IPS-20b (cell line): Measurements from ENCODE around the gene CTSF.
"Not testable (repeated sequence)": the region's sequence is repeated elsewhere in the genome, so short reads cannot be mapped to it uniquely, and the experiment has no call there.

Source experiments
- H3K27ac ChIP-seq: one replicate; pipeline ENCODE4 v1.5.1; 2013; ENCODE audit warnings: low read length
- H3K27me3 ChIP-seq: 2 replicates; pipeline ENCODE4 v1.6.1; 2013; ENCODE audit warnings: mild to moderate bottlenecking, low read length, inconsistent platforms; ENCODE audit not compliant: insufficient read depth
- H3K36me3 ChIP-seq: 2 replicates; pipeline ENCODE4 v1.6.1; 2013; ENCODE audit warnings: low read depth, mild to moderate bottlenecking, inconsistent platforms, low read length, moderate library complexity; ENCODE audit not compliant: insufficient read depth
- H3K4me1 ChIP-seq: 2 replicates; pipeline ENCODE4 v1.6.1; 2013; ENCODE audit warnings: mild to moderate bottlenecking, control low read depth, inconsistent platforms, low read length, moderate library complexity; ENCODE audit not compliant: insufficient read depth
- H3K4me3 ChIP-seq: 2 replicates; pipeline ENCODE4 v1.5.1; 2013; ENCODE audit warnings: mild to moderate bottlenecking, low read length, inconsistent platforms
- H3K9ac ChIP-seq: 2 replicates; pipeline ENCODE4 v1.6.1; 2013; ENCODE audit warnings: low read depth, mild to moderate bottlenecking, inconsistent platforms, low read length, moderate library complexity
- H3K9me3 ChIP-seq: 2 replicates; pipeline ENCODE4 v1.6.1; 2013; ENCODE audit warnings: mild to moderate bottlenecking, low read depth, low read length, inconsistent platforms; ENCODE audit not compliant: insufficient read depth

CTSF gene

DNA sequence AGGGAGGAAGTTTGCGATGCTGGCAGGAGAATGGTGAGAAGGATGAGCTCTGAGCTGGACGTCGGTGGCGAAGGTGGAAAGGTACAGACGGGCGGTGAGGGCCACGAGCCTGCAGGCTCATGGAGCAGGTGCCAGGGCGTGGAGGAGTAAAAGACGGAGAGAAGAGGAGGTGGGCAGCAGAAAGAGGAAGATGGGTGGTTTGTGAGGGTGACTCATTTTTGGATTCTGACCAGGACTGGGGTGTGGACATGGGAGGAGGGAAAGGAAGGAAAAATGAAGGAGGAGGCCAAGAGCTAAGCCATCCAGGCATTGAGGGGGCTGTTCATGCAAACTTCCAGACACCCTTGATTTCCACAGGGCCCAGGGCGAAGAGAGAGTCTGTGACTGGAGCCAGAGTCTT, 26.0 kb downstream of the CTSF start:
- H3K9ac ChIP-seq = no peak overlapping the region

DNA sequence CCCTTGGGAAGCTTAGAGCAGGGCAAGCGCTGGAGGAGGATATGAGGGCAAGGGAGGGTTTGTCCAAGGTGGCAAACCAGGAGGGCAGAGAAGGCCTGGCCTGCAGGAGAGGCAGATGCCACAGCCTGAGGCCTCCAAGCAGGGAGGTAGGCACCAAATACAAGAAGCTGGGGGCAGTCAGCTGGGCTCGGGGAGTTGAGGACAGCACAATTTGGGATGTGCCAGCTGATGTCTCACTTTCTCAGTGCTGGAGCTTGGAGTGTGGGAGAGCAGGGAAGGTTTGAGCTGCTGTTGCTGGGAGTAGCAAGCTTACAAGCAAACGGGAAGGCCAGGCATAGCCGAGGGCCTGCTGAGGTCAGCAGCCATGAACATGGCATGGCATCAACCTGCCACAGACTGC, 26.5 kb downstream of the CTSF start:
- H3K4me3 ChIP-seq = no peak overlapping the region
- H3K36me3 ChIP-seq = no peaks in the 10 kb centered on the region
- no peak overlapping the region for H3K27ac ChIP-seq
- H3K4me1 ChIP-seq = peaks cover 11% of the 10 kb centered on the region
- H3K9ac ChIP-seq = no peak overlapping the region
- H3K27me3 ChIP-seq = no peaks in the 10 kb centered on the region
- H3K9me3 ChIP-seq = no peaks in the 10 kb centered on the region

More for the DNA sequence above, 26.0 kb downstream of the CTSF start:
- Histone ChIP-seq H3K27me3 (no peaks in the 10 kb centered on the region), H3K4me3 (no peak overlapping the region), H3K36me3 (no peaks in the 10 kb centered on the region), H3K27ac (no peak overlapping the region), H3K9me3 (no peaks in the 10 kb centered on the region), H3K4me1 (peaks cover 11% of the 10 kb centered on the region)

DNA sequence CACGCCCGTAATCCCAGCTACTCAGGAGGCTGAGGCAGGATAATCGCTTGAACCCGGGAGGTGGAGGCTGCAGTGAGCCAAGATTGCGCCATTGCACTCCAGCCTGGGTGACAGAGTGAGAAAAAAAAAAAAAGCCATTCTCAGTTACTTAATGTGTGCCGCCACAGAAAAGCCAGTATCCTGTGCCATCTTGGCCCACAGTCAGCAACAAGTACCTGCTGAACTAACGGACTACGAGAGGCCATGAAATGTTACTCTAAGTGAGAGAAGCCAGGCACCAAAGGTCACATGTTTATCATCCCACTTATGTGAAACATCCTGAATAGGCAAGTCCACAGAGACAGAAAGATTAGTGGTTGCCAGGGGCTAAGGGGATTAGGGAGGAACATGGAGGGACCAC, 27.8 kb downstream of the CTSF start:
- H3K27ac ChIP-seq, H3K9me3 ChIP-seq, H3K9ac ChIP-seq, H3K4me3 ChIP-seq, H3K36me3 ChIP-seq, H3K27me3 ChIP-seq: not testable (repeated sequence)
- H3K4me1 ChIP-seq = peaks cover 11% of the 10 kb centered on the region

DNA sequence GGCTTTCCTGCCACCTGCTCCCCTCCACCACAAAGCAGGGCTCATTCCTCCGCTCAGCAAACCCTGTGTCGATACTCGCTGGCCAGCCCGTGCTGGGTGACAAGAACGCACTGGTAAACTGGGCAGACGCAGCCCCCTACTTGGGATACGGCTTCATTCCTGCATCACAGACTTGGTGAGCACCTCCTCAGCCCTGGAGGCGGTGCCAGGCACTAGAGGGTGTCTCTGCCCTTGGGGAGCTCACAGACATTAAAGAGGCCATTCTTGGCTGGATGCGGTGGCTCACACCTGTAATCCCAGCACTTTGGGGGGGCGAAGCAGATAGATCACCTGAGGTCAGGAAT, 28.6 kb downstream of the CTSF start:
- no peak overlapping the region for H3K9ac ChIP-seq

DNA sequence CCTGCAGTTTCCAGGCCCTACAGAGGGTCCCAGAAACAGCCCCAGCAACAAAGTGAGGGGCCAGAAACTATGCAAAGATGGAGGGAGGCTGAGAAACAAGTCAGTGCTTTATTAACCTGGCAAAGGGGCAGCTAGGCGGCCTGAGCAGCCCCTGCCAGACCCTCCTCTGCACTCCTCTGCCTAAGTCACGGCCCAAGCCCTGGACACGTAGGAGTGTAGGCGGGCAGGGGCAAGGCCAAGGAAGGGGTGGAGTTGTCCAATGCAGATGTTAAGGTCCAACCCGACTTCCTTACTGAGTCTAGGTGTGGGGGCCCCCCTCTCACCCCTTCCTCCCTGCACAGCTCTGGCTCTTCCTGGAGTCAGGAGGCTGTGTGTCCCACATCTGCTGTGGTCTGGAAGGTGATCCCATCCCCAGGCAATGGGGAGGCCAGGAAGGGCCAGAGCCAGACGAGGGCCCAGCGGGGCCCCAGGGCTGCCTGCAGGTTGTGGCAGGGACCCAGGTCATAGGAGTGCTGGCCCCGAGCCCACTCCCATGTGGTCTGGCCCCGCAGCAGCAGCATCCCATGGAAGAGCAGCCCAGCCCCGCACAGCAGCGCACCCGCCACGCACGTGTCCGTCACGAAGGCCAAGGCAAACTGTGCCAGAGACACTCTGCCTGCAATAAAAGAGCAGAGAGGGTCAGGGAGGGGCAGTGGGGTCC, 29.1 kb downstream of the CTSF start:
- Histone ChIP-seq H3K27me3 (no peaks in the 10 kb centered on the region), H3K27ac (no peak overlapping the region), H3K9me3 (no peaks in the 10 kb centered on the region), H3K9ac (no peak overlapping the region; the same call in 1 of the 2 replicates), H3K4me3 (no peak overlapping the region), H3K4me1 (peaks cover 11% of the 10 kb centered on the region), H3K36me3 (no peaks in the 10 kb centered on the region)

More for the DNA sequence above, 28.6 kb downstream of the CTSF start:
- Histone ChIP-seq H3K9me3 (no peaks in the 10 kb centered on the region), H3K27ac (no peak overlapping the region), H3K27me3 (no peaks in the 10 kb centered on the region), H3K4me3 (no peak overlapping the region), H3K36me3 (no peaks in the 10 kb centered on the region), H3K4me1 (peaks cover 11% of the 10 kb centered on the region)

DNA sequence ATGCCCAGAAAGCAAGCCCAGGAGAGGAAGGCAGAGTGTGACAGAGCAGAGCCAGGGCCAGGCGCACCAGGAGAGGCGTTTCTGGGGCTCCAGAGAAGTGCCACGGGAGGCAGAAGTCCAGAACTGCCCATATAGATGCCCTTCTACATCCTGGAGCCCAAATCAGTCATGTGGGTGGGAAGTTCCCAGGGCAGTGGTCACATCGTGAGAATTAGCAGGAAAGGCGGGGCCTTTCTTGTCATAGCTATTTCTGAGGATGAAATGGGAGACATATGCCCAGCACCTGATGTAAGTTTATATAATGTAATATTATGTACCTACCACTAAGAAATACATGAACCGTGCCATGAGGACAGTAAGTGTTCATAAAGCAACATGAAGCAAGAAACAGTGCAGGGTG, 35.6 kb downstream of the CTSF start:
- Histone ChIP-seq H3K27me3 (no peaks in the 10 kb centered on the region), H3K9me3 (no peaks in the 10 kb centered on the region), H3K4me1 (no peaks in the 10 kb centered on the region), H3K36me3 (no peaks in the 10 kb centered on the region), H3K9ac (no peak overlapping the region), H3K4me3 (no peak overlapping the region), H3K27ac (no peak overlapping the region)

DNA sequence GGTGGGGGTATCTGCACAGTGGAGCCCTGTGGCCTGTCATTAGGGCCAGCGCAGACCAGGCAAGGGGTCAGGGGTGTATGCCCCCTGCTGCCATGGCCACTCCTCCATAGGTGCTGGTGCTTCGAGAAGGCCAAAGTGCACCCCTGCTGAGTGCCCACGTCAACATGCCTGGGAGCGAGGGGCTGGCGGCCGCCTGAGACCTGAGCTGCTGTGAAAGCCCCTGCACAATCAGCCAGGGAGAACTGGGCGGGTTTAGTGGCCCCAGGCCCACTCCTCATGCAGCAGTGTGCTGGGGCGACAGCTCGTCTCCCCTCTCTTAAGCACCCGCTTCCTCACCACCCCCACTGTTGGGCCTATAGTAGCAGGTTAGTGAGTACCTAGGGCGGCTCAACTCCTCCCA, 36.6 kb downstream of the CTSF start:
- Histone ChIP-seq H3K4me3 (no peak overlapping the region), H3K4me1 (no peaks in the 10 kb centered on the region), H3K9me3 (no peaks in the 10 kb centered on the region), H3K9ac (no peak overlapping the region), H3K27ac (no peak overlapping the region), H3K36me3 (no peaks in the 10 kb centered on the region), H3K27me3 (no peaks in the 10 kb centered on the region)

DNA sequence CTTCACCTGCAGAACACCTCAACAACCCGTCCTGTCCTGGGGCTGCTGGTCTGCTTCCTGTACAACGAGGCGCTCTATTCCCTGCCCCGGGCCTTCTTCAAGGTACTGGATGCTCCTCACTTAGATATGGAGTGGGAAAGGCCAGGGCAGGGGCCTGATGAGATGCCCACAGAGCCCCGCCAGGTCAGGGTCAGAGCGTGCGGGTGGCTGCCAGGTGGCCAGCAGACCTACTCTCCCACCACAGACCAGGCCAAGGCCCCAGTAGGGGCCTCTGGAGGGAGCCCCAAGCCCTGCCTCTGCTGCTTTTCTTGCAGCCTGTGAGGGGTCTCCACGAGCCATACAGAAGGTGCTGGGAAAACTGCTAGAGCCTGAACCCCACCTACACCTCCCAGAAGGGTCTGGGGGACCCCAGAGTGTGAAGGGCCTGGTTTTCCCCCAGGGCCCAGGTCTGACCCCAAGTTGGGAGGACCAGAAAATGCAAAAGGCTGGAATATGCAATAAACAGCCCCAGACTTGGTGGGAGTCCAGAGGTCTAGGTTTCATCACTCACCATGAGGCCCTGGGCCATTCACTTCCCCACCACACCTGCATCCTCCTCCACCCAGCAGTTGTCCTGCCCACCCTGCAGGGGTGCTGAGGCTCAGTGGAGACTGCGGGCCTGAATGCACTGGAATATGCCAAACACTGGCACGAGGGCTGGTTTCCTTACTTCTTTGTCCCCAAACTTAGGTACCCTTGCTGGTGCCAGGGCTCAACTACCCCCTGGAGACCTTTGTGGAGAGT, 37.3 kb downstream of the CTSF start:
- H3K36me3 ChIP-seq = no peaks in the 10 kb centered on the region
- H3K27me3 ChIP-seq = no peaks in the 10 kb centered on the region
- H3K4me3 ChIP-seq = no peak overlapping the region
- H3K27ac ChIP-seq = no peak overlapping the region
- H3K9ac ChIP-seq = no peak overlapping the region
- no peaks in the 10 kb centered on the region for H3K4me1 ChIP-seq
- H3K9me3 ChIP-seq = no peaks in the 10 kb centered on the region

DNA sequence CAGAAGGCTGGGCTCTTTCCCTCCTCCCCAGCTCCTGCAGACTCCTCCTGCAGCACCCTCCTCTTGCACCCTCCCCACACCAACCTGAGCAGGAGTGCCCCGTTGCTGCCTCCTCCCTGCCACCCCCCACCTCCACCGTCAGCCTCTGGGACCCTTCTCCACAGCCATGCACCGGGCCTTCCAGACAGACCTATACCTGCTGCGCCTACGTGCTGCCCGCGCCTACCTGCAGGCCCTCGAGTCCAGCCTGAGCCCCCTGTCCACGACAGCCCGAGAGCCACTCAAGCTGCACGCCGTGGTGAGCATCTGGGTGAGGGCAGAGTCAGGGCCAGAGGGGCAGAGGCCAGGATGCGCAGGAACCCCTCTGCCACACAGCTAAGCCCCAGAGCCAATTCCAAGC, 38.8 kb downstream of the CTSF start:
- H3K27me3 ChIP-seq = no peaks in the 10 kb centered on the region
- H3K36me3 ChIP-seq = no peaks in the 10 kb centered on the region
- H3K27ac ChIP-seq = no peak overlapping the region
- H3K4me1 ChIP-seq = no peaks in the 10 kb centered on the region
- H3K9ac ChIP-seq = no peak overlapping the region
- H3K9me3 ChIP-seq = no peaks in the 10 kb centered on the region
- H3K4me3 ChIP-seq = no peak overlapping the region

DNA sequence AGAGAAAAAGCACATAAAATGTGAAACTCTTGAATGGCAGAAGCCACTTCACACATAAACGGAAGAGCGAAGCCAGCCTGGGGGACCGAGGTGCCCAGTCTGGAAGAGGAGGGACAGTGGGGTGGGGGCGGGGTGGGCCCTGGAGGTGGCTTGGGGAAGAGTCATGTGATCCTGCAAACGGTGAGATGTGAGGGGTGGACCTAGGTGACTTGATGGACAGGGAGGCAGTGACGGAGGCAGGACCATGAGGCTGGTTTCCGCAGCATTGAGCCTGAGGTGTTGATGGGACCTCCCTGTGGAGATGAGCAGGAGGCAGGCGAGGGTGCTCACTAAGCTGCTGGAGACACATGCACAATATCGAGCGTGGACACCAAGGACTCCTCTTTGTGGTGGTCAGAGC, 39.3 kb downstream of the CTSF start:
- Histone ChIP-seq H3K36me3 (peaks cover under 1% of the 10 kb centered on the region), H3K9me3 (no peaks in the 10 kb centered on the region), H3K27ac (no peak overlapping the region), H3K4me1 (no peaks in the 10 kb centered on the region), H3K27me3 (no peaks in the 10 kb centered on the region), H3K4me3 (no peak overlapping the region), H3K9ac (no peak overlapping the region)

DNA sequence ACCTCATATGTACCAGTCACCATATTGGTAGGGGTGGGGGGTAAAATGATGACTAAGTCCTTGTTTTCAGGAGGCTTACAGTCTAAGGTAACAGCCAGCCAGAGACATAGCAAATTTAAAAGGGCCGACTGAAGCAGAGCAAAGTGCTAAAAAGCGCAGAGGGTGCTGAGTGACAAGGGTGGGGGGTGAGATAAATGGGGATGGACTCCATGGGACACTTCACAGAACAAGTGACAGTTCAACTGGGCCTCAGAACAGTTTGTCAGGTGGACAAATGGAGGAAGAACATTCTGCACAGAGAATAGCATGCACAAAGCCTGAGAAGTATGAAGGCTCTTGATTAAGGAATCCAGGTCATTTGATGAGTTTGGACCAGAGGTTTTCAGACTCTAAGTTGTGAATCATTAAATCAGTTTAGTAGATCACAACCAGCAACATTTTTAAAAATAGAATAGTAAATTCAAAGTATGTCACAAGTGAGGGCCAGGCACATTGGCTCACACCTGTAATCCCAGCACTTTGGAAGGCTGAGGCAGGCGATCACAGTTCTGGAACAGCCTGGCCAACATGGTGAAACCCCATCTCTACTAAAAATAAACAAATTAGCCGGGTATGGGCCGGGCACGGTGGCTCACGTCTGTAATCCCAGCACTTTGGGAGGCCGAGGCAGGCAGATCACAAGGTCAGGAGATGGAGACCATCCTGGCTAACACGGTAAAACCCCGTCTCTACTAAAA, 43.9 kb downstream of the CTSF start:
- Histone ChIP-seq H3K4me3 (no peak overlapping the region), H3K4me1 (no peaks in the 10 kb centered on the region), H3K9ac (no peak overlapping the region), H3K27me3 (no peaks in the 10 kb centered on the region), H3K36me3 (peaks cover 27% of the 10 kb centered on the region), H3K27ac (no peak overlapping the region), H3K9me3 (no peaks in the 10 kb centered on the region)

DNA sequence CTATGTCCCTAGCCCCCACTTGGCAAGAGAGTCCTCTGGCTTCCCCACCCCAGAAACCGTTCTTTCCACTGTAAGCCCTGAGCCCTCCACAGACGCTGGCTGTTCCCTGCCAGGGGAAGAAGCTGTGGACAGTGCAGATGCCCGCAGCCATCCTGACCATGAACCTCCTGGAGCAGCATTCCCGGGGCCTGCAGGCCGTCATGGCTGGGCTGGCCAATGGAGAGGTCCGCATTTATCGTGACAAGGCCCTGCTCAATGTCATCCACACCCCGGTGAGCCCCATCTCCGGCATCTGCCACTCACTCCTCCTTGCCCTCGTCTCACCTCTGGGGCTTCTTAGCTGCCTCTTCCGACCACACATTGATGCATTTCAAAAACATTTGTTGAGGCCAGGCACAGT, 44.8 kb downstream of the CTSF start:
- Histone ChIP-seq H3K27ac (no peak overlapping the region), H3K9me3 (no peaks in the 10 kb centered on the region), H3K4me3 (no peak overlapping the region), H3K4me1 (no peaks in the 10 kb centered on the region), H3K36me3 (peaks cover 27% of the 10 kb centered on the region), H3K27me3 (no peaks in the 10 kb centered on the region), H3K9ac (no peak overlapping the region)
